Stomach (tissue), 9 donors: ENCODE measurements around the gene PYGO2. TPM values are rescaled to one million over a fixed set of nuclear protein-coding genes. Genes with fewer than 3 reads are reported as not detected.
"Not testable (repeated sequence)": the region's sequence is repeated elsewhere in the genome, so short reads cannot be mapped to it uniquely, and the experiment has no call there.

ENCODE experiments used
- DNase-seq, 2 donors: peaks; one replicate each; pipeline versions ENCODE4 v3.0.0 to v3.0.0-alpha.2; 2013 to 2019
- H3K27ac ChIP-seq, 5 donors: fragments of 200-600 bp in 4 of 5; sonication (generic) in 4 of 5; one replicate each; pipeline ENCODE4 v1.5.1; 2013 to 2019; ENCODE audit warnings: mild to moderate bottlenecking in 1 of 5, moderate library complexity in 1 of 5
- H3K27me3 ChIP-seq, 3 donors: fragments of 200-600 bp; sonication (generic); one replicate each; pipeline ENCODE4 v1.5.1; 2017 to 2019; ENCODE audit warnings: mixed run types in 1 of 3
- H3K36me3 ChIP-seq, 4 donors: fragments of 200-600 bp; sonication (generic); 1 replicate in 3 of 4; 2 replicates in 1 of 4; pipeline ENCODE4 v1.5.1; 2016 to 2019
- H3K4me1 ChIP-seq, 4 donors: fragments of 200-600 bp; sonication (generic); one replicate each; pipeline ENCODE4 v1.5.1; 2016 to 2019
- H3K4me3 ChIP-seq, 4 donors: fragments of 200-600 bp; sonication (generic) in 3 of 4; one replicate each; pipeline ENCODE4 v1.5.1; 2016 to 2019; ENCODE audit warnings: mild to moderate bottlenecking in 1 of 4
- H3K9me3 ChIP-seq, 4 donors: fragments of 200-600 bp; sonication (generic); one replicate each; pipeline ENCODE4 v1.5.1; 2016 to 2019
- EP300 ChIP-seq: sonication (generic); formaldehyde crosslinking; IDR thresholded peaks from one replicate; pipeline ENCODE4 v1.6.1; 2017; ENCODE audit warnings: antibody characterized with exemption
- POLR2A ChIP-seq, 4 donors: fragments of 450-650 bp; IDR thresholded peaks; one replicate each; pipeline ENCODE4 v1.6.1; 2016; ENCODE audit warnings: antibody characterized with exemption in 4 of 4, control low read depth in 2 of 4, mild to moderate bottlenecking in 1 of 4, moderate library complexity in 1 of 4
- POLR2AphosphoS5 ChIP-seq, 3 donors: sonication (generic); formaldehyde crosslinking; IDR thresholded peaks; one replicate each; pipeline ENCODE4 v1.6.1; 2016; ENCODE audit warnings: antibody characterized with exemption in 3 of 3
- WGBS, 5 donors: extraction: QIAGEN DNeasy Blood & Tissue Kit in 3 of 5; methylation state at CpG; one replicate each; pipeline versions ENCODE4 v1.1.5 to v1.1.7; 2013 to 2018; 5-methylcytosine and 5-hydroxymethylcytosine counted together
- intact Hi-C: fragments of 100-400 bp; cut with DNase I; formaldehyde crosslinking; loops from one replicate; pipeline ENCODE4 v1.15.1; 2023; ENCODE audit warnings: low total_unique reads
- polyA plus RNA-seq, 3 donors: library from polyadenylated mRNA; stranded (reverse); fragments of 200-250 nt; gene quantifications; one replicate each; pipeline ENCODE4 v1.2.3, GENCODE V29; 2013
- small RNA-seq, 4 donors: library from RNA; depleted of rRNA; stranded (forward); fragments of <200 nt; gene quantifications; one replicate each; pipeline ENCODE3, GENCODE V24; 2016
- total RNA-seq, 5 donors: library from RNA; depleted of rRNA; stranded (reverse); fragments of >200 nt; gene quantifications; one replicate each; pipeline versions ENCODE4 v1.1.0 to v1.2.3, GENCODE V29; 2014 to 2016
- TF ChIP-seq, protein P1 (sequence below), 7 experiments: fragments of 450-650 bp in 4 of 7; fragments of 200-600 bp in 3 of 7; sonication (generic) in 3 of 7; IDR thresholded peaks; one replicate each; pipeline ENCODE4 v1.5.1; 2016 to 2019; ENCODE audit warnings: antibody characterized with exemption in 7 of 7, control low read depth in 2 of 7, mild to moderate bottlenecking in 1 of 7
- donor health status: healthy with polysubstance abuse.
- donor health status: Bipolar disorder and iron deficiency.
- donor health status: healthy.

PYGO2 gene
- total and polyA plus RNA-seq, 8 donors = 8.1 to 75.3 (median 19.7) TPM

DNA sequence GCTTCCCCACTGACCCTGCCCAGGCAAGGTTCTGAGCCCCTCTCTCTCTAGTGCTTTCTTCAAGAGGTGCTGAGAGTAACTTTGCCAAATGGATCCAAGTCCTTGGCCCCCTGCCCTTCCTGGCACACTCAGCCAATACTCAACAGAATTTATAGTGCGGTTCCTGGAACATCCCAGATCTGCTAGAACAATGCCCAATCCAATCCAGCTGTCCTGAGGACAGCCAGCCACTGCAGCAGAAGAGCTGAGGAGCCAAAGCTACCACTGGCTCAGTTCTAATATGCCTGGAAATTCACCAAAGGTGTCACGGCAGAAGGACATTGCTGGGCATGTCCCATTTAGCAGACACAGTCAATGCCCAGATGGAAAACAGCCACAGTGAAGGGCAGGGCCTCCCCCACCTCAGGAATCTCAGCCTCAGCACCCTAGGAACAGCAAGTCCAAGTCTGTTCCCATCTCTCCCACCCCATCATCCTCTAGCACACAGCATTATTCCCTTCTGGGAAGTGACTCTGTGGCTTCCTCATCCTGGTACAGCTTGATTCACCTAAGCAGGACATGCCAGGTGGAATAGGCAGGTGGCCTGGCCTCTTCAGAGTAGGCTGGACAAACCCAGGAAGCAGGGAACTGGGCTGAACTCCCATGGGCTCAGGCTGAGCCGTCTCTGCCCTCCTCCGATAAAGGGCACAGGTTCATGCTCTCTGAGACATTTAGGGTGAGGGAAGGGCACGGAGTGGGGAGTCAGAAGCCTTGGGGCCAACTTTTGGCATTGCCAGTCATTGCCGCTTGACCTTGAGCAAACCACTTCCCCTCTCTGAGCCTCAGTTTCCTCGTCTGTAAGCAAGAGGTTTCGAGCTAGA lies 49.7 kb downstream of the PYGO2 start:
- H3K27me3 ChIP-seq = no peaks in the 10 kb centered on the region
- H3K4me3 ChIP-seq = no peak overlapping the region
- H3K4me1 ChIP-seq = no peaks in the 10 kb centered on the region
- TF ChIP-seq EP300 (no peak), POLR2AphosphoS5 (IDR thresholded peaks at IDR 0.05) (no peak), POLR2A (IDR thresholded peaks at IDR 0.05) (no peak)
- TF ChIP-seq, protein P1, sequence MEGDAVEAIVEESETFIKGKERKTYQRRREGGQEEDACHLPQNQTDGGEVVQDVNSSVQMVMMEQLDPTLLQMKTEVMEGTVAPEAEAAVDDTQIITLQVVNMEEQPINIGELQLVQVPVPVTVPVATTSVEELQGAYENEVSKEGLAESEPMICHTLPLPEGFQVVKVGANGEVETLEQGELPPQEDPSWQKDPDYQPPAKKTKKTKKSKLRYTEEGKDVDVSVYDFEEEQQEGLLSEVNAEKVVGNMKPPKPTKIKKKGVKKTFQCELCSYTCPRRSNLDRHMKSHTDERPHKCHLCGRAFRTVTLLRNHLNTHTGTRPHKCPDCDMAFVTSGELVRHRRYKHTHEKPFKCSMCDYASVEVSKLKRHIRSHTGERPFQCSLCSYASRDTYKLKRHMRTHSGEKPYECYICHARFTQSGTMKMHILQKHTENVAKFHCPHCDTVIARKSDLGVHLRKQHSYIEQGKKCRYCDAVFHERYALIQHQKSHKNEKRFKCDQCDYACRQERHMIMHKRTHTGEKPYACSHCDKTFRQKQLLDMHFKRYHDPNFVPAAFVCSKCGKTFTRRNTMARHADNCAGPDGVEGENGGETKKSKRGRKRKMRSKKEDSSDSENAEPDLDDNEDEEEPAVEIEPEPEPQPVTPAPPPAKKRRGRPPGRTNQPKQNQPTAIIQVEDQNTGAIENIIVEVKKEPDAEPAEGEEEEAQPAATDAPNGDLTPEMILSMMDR (IDR thresholded peaks at IDR 0.05) = no peak
- H3K36me3 ChIP-seq = peaks cover 0 to 4% (median 0%) of the 10 kb centered on the region in 4 donors
- intact Hi-C loops = no loop called here
- H3K27ac ChIP-seq = no peak overlapping the region
- no peaks in the 10 kb centered on the region for H3K9me3 ChIP-seq
- no peak for DNase-seq
- WGBS, 5 donors = 89 to 93% (median 91%) methylated on average over 8 of the region's 8 CpGs

DNA sequence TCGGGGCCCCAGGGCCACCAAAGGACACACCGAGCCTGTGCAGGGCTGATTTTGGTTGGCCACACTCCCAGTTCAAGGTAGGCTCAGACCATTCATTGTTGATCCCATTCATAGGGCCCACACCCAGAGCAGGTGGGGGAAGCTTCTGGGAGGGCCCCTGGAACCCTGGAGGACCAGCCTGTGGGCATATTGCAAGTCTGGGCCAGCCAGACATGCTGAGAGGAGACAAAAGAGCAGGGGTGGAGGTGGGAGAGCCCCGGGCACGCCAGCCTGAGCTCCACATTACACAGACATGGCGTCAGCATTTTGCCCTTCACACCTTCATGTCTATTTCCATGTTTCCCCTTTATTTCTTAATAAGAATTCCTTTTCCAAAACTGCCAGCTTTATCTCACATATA lies 50.7 kb downstream of the PYGO2 start:
- TF ChIP-seq, protein P1 (IDR thresholded peaks at IDR 0.05) = no peak
- TF ChIP-seq EP300 (no peak), POLR2AphosphoS5 (IDR thresholded peaks at IDR 0.05) (no peak), POLR2A (IDR thresholded peaks at IDR 0.05) (no peak)
- Histone ChIP-seq H3K27me3 (no peaks in the 10 kb centered on the region), H3K4me3 (no peak overlapping the region), H3K9me3 (no peaks in the 10 kb centered on the region), H3K27ac (no peak overlapping the region), H3K36me3 (peaks cover 0 to 4% (median 0%) of the 10 kb centered on the region in 4 donors), H3K4me1 (no peaks in the 10 kb centered on the region)
- 89 to 94% (median 92%) methylated on average over 5 of the region's 5 CpGs for WGBS, 5 donors
- no peak for DNase-seq
- intact Hi-C loops = no loop called here

DNA sequence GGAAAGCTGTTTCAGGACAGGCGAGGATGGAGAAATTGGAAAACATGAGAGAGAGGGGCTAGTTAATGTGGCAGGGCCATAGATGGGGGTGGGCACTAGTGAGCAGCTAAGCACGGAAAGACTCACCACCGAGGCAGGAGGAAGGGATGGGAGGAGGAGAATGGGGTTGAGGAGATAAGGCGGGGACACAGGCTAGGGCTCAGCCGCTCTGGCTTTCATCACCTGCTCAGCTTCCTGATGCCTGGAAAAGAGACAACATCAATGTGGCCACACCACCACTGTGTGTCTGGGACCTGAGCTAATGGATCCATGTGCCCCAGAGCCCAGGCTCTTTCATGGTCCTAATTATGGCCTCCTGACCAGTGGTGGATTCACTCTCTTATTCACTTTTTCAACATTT lies 52.6 kb downstream of the PYGO2 start:
- no peak for DNase-seq
- WGBS, 5 donors = 83 to 94% (median 91%) methylated on average over 5 of the region's 5 CpGs
- intact Hi-C loops = no loop called here
- H3K36me3 ChIP-seq = peaks cover 0 to 4% (median 0%) of the 10 kb centered on the region in 4 donors
- no peaks in the 10 kb centered on the region for H3K9me3 ChIP-seq
- H3K27ac ChIP-seq = no peak overlapping the region
- no peaks in the 10 kb centered on the region for H3K27me3 ChIP-seq
- no peak overlapping the region for H3K4me3 ChIP-seq
- H3K4me1 ChIP-seq = no peaks in the 10 kb centered on the region
- TF ChIP-seq POLR2AphosphoS5 (IDR thresholded peaks at IDR 0.05) (no peak), EP300 (no peak)
- TF ChIP-seq, protein P1 (IDR thresholded peaks at IDR 0.05) = no peak

DNA sequence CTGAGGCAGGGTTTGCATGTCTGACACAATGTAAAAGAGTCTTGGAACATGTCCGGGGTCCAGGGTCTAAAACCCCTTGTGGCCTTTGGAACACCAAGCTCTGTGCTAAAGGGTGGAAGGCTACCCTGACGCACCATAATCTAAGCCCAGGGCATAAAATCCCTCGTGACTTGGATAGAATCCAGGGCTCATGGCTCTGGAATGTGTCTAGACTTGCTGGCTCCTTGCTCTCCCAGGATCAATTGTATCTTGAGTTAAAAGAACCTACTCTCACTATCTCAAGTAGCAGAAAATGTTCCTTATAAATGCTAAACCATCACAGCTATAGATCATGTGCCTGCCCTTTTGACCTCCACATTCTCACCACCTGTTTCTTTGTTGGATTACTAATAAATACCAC lies 53.5 kb downstream of the PYGO2 start:
- H3K9me3 ChIP-seq, intact Hi-C loops, DNase-seq, H3K36me3 ChIP-seq, H3K4me3 ChIP-seq, H3K4me1 ChIP-seq, H3K27ac ChIP-seq, H3K27me3 ChIP-seq: not testable (repeated sequence)
- WGBS, 5 donors = 53 to 72% (median 59%) methylated on average over 3 of the region's 3 CpGs

Small RNA genes within 50 kb of the gene (small RNA-seq; reads per million reads assigned to genes)
- gene MIR4258 = 0 reads per million in 4 donors
- gene RF00017 = 0 reads per million in 4 donors

Other genes with a start within 250 kb of the PYGO2 start
- gene KCNN3, start 91.5 kb downstream of the PYGO2 start, total RNA-seq = 10 to 100 TPM in 1 of 5 donors, 1 to 10 TPM in 4; 1.2 to 10.7 (median 3.5) TPM
- gene KCNN3, start 91.5 kb downstream of the PYGO2 start, polyA plus RNA-seq = under 1 TPM; 0.19 to 0.31 (median 0.25) TPM
- 10 to 100 TPM; 10.1 to 47.3 (median 36.8) TPM for gene PMVK, start 25.1 kb downstream of the PYGO2 start, total RNA-seq
- gene PMVK, start 25.1 kb downstream of the PYGO2 start, polyA plus RNA-seq = 10 to 100 TPM; 37.4 to 57.1 (median 45.2) TPM
- 100 to 1,000 TPM in 1 of 5 donors, 10 to 100 TPM in 4; 66.5 to 123 (median 81.1) TPM for gene PBXIP1, start 5.7 kb downstream of the PYGO2 start, total RNA-seq
- 10 to 100 TPM; 19.7 to 59.0 (median 33.4) TPM for gene PBXIP1, start 5.7 kb downstream of the PYGO2 start, polyA plus RNA-seq
- gene SHC1, start 9.0 kb upstream of the PYGO2 start, total RNA-seq = 10 to 100 TPM; 23.2 to 81.1 (median 59.6) TPM
- gene SHC1, start 9.0 kb upstream of the PYGO2 start, polyA plus RNA-seq = 10 to 100 TPM; 43.7 to 58.8 (median 56.1) TPM
- 10 to 100 TPM in 2 of 5 donors, 1 to 10 TPM in 3; 4.7 to 36.1 (median 5.2) TPM for gene CKS1B, start 12.9 kb upstream of the PYGO2 start, total RNA-seq
- 10 to 100 TPM; 40.9 to 73.3 (median 63.9) TPM for gene CKS1B, start 12.9 kb upstream of the PYGO2 start, polyA plus RNA-seq
- gene FLAD1, start 21.6 kb upstream of the PYGO2 start, total RNA-seq = 10 to 100 TPM; 14.1 to 76.5 (median 54.8) TPM
- 10 to 100 TPM; 31.4 to 43.8 (median 40.4) TPM for gene FLAD1, start 21.6 kb upstream of the PYGO2 start, polyA plus RNA-seq
- 10 to 100 TPM in 1 of 5 donors, 1 to 10 TPM in 1, not detected in 3; 1.1 to 11.6 TPM for gene LENEP, start 31.8 kb upstream of the PYGO2 start, total RNA-seq
- gene LENEP, start 31.8 kb upstream of the PYGO2 start, polyA plus RNA-seq = not detected
- gene ZBTB7B, start 41.0 kb upstream of the PYGO2 start, total RNA-seq = 100 to 1,000 TPM in 1 of 5 donors, 10 to 100 TPM in 4; 32.3 to 134 (median 53.9) TPM
- 10 to 100 TPM; 29.6 to 39.5 (median 35.6) TPM for gene ZBTB7B, start 41.0 kb upstream of the PYGO2 start, polyA plus RNA-seq
- gene DCST2, start 72.0 kb upstream of the PYGO2 start, total RNA-seq = 100 to 1,000 TPM in 1 of 5 donors, not detected in 4; 158 TPM
- gene DCST2, start 72.0 kb upstream of the PYGO2 start, polyA plus RNA-seq = 1 to 10 TPM; 1.6 to 6.6 (median 6.1) TPM
- under 1 TPM in 2 of 5 donors, not detected in 3; 0.18 to 0.89 TPM for gene DCST1, start 72.0 kb upstream of the PYGO2 start, total RNA-seq
- gene DCST1, start 72.0 kb upstream of the PYGO2 start, polyA plus RNA-seq = under 1 TPM in 1 of 3 donors, not detected in 2; 0.13 TPM
- 100 to 1,000 TPM in 4 of 5 donors, 10 to 100 TPM in 1; 56.2 to 335 (median 126) TPM for gene ADAM15, start 89.5 kb upstream of the PYGO2 start, total RNA-seq
- gene ADAM15, start 89.5 kb upstream of the PYGO2 start, polyA plus RNA-seq = 100 to 1,000 TPM; 149 to 267 (median 159) TPM
- gene EFNA4, start 102.0 kb upstream of the PYGO2 start, total RNA-seq = 1 to 10 TPM in 3 of 5 donors, not detected in 2; 3.5 to 9.9 (median 5.8) TPM
- gene EFNA4, start 102.0 kb upstream of the PYGO2 start, polyA plus RNA-seq = 10 to 100 TPM in 1 of 3 donors, 1 to 10 TPM in 2; 4.3 to 13.2 (median 6.7) TPM
- not detected for gene EFNA3, start 117.1 kb upstream of the PYGO2 start, total RNA-seq
- gene EFNA3, start 117.1 kb upstream of the PYGO2 start, polyA plus RNA-seq = 1 to 10 TPM in 2 of 3 donors, under 1 TPM in 1; 0.76 to 4.9 (median 1.5) TPM
- 10 to 100 TPM; 12.2 to 75.3 (median 36.0) TPM for gene EFNA1, start 166.1 kb upstream of the PYGO2 start, total RNA-seq
- 10 to 100 TPM; 31.3 to 65.8 (median 47.7) TPM for gene EFNA1, start 166.1 kb upstream of the PYGO2 start, polyA plus RNA-seq
- 100 to 1,000 TPM in 1 of 5 donors, 10 to 100 TPM in 3, 1 to 10 TPM in 1; 4.5 to 114 (median 22.5) TPM for gene SLC50A1, start 174.1 kb upstream of the PYGO2 start, total RNA-seq
- 10 to 100 TPM; 39.7 to 48.3 (median 40.2) TPM for gene SLC50A1, start 174.1 kb upstream of the PYGO2 start, polyA plus RNA-seq
- 10 to 100 TPM in 4 of 5 donors, not detected in 1; 13.3 to 51.3 (median 38.3) TPM for gene DPM3, start 178.7 kb upstream of the PYGO2 start, total RNA-seq
- 100 to 1,000 TPM; 192 to 301 (median 220) TPM for gene DPM3, start 178.7 kb upstream of the PYGO2 start, polyA plus RNA-seq
- 100 to 1,000 TPM in 3 of 5 donors, 10 to 100 TPM in 2; 60.8 to 238 (median 133) TPM for gene KRTCAP2, start 211.5 kb upstream of the PYGO2 start, total RNA-seq
- 100 to 1,000 TPM; 183 to 399 (median 242) TPM for gene KRTCAP2, start 211.5 kb upstream of the PYGO2 start, polyA plus RNA-seq
- 10 to 100 TPM in 1 of 5 donors, 1 to 10 TPM in 1, under 1 TPM in 1, not detected in 2; 0.73 to 16.9 (median 5.4) TPM for gene TRIM46, start 212.1 kb upstream of the PYGO2 start, total RNA-seq
- under 1 TPM; 0.58 to 0.68 (median 0.61) TPM for gene TRIM46, start 212.1 kb upstream of the PYGO2 start, polyA plus RNA-seq
- 10 to 100 TPM; 11.0 to 65.9 (median 25.4) TPM for gene THBS3, start 246.1 kb upstream of the PYGO2 start, total RNA-seq
- 10 to 100 TPM; 11.0 to 27.9 (median 17.8) TPM for gene THBS3, start 246.1 kb upstream of the PYGO2 start, polyA plus RNA-seq
- 10 to 100 TPM in 4 of 5 donors, 1 to 10 TPM in 1; 1.2 to 54.9 (median 25.2) TPM for gene MTX1, start 246.9 kb upstream of the PYGO2 start, total RNA-seq
- gene MTX1, start 246.9 kb upstream of the PYGO2 start, polyA plus RNA-seq = 10 to 100 TPM; 48.3 to 71.1 (median 58.2) TPM